Endothelial cell of umbilical vein (primary cell): ENCODE measurements around the gene ZSCAN4. TPM values are rescaled to one million over a fixed set of nuclear protein-coding genes. Genes with fewer than 3 reads are reported as not detected.

Experiments used
- BruUV-seq: library from RNA; stranded (reverse); fragments of 400-500 nt; replicated peaks from 2 replicates; lab custom pipeline; 2021; lab: Mats Ljungman, UMichigan
- CTCF ChIA-PET: fragments of 300-600, 350-600 bp; sonication (Branson Sonifier 250); formaldehyde crosslinking; loops from one replicate; lab custom pipeline; 2021; ENCODE audit warnings: antibody characterized with exemption, inconsistent platforms; lab: Charles Lee
- POLR2A ChIA-PET: fragments of 300-600, 350-600 bp; sonication (Branson Sonifier 250); formaldehyde crosslinking; loops from one replicate; lab custom pipeline; 2021; ENCODE audit warnings: antibody characterized with exemption, inconsistent platforms; lab: Charles Lee
- DNase-seq: peaks from one replicate; pipeline ENCODE4 v3.0.0-alpha.2; 2011; ENCODE audit warnings: low read depth, low spot score
- FAIRE-seq: peaks from 2 replicates; lab custom pipeline; 2011; peaks lifted over from hg19 to GRCh38; lab: Jason Lieb, UNC
- H2AFZ ChIP-seq: 2 replicates; pipeline ENCODE4 v1.6.0; 2012; ENCODE audit warnings: low read depth, low read length, control low read depth, inconsistent platforms
- H3K27ac ChIP-seq: 2 replicates; pipeline ENCODE4 v1.5.1; 2011; ENCODE audit warnings: low read depth, mild to moderate bottlenecking, control low read depth, low read length, moderate library complexity; ENCODE audit not compliant: insufficient read depth
- H3K27me3 ChIP-seq, 2 experiments: 2 replicates each; pipeline versions ENCODE4 v1.6.0 to v1.6.1; 2011; ENCODE audit warnings: low read length in 2 of 2, mixed read lengths in 1 of 2; ENCODE audit not compliant: control insufficient read depth in 2 of 2, insufficient read depth in 2 of 2
- H3K36me3 ChIP-seq, 2 experiments: 2 replicates in 1 of 2; 3 replicates in 1 of 2; pipeline ENCODE4 v1.5.1; 2011; ENCODE audit warnings: low read length in 2 of 2, mild to moderate bottlenecking in 1 of 2, moderate library complexity in 1 of 2; ENCODE audit not compliant: control insufficient read depth in 2 of 2, insufficient read depth in 2 of 2; ENCODE audit errors: extremely low read depth in 1 of 2
- H3K4me1 ChIP-seq: 3 replicates; pipeline ENCODE4 v1.5.1; 2011; ENCODE audit warnings: mild to moderate bottlenecking, low read length; ENCODE audit not compliant: control insufficient read depth, insufficient read depth; ENCODE audit errors: extremely low read depth
- H3K4me2 ChIP-seq: 2 replicates; pipeline ENCODE4 v1.6.1; 2011; ENCODE audit warnings: low read length, control low read depth, mixed read lengths; ENCODE audit not compliant: insufficient read depth
- H3K4me3 ChIP-seq, 3 experiments: fragments of 200-600 bp in 1 of 3; sonication (generic), shearing (Covaris generic) in 1 of 3; replicated peaks in 1 of 3; 2 replicates each; pipeline ENCODE4 v1.5.1; 2011 to 2016; ENCODE audit warnings: control low read depth in 3 of 3, low read length in 3 of 3, mild to moderate bottlenecking in 2 of 3, inconsistent platforms in 1 of 3, low read depth in 1 of 3, moderate library complexity in 1 of 3; ENCODE audit not compliant: insufficient read depth in 1 of 3
- H3K79me2 ChIP-seq: 2 replicates; pipeline ENCODE4 v1.6.0; 2012; ENCODE audit warnings: low read length, inconsistent platforms; ENCODE audit not compliant: control insufficient read depth, insufficient read depth
- H3K9ac ChIP-seq: replicated peaks from 2 replicates; pipeline ENCODE3; 2011; ENCODE audit warnings: low read length, control low read depth; ENCODE audit not compliant: insufficient read depth; ENCODE audit errors: extremely low read depth
- H3K9me1 ChIP-seq: replicated peaks from 3 replicates; pipeline ENCODE4 v1.6.0; 2011; ENCODE audit warnings: mild to moderate bottlenecking, low read length; ENCODE audit not compliant: control insufficient read depth, insufficient read depth; ENCODE audit errors: extremely low read depth
- H3K9me3 ChIP-seq: replicated peaks from 2 replicates; pipeline ENCODE4 v1.5.1; 2012; ENCODE audit warnings: low read length, inconsistent platforms; ENCODE audit not compliant: control insufficient read depth, insufficient read depth
- H4K20me1 ChIP-seq: replicated peaks from 2 replicates; pipeline ENCODE3; 2011; ENCODE audit warnings: mild to moderate bottlenecking, low read length; ENCODE audit not compliant: control insufficient read depth, insufficient read depth; ENCODE audit errors: extremely low read depth
- CTCF ChIP-seq, 2 donors: IDR thresholded peaks; 1 replicate in 1 of 2; 2 replicates in 1 of 2; pipeline ENCODE4 v1.5.1; 2011; ENCODE audit warnings: low read length in 2 of 2, mild to moderate bottlenecking in 2 of 2, moderate library complexity in 2 of 2, control low read depth in 1 of 2, inconsistent platforms in 1 of 2, low read depth in 1 of 2; ENCODE audit not compliant: insufficient read depth in 1 of 2; ENCODE audit errors: extremely low read depth in 1 of 2
- EZH2 ChIP-seq: IDR thresholded peaks from 2 replicates; pipeline ENCODE4 v1.6.1; 2012; ENCODE audit warnings: borderline replicate concordance, low read depth, mild to moderate bottlenecking, moderate library complexity, low read length, inconsistent platforms; ENCODE audit not compliant: severe bottlenecking
- FOS ChIP-seq: IDR thresholded peaks from 2 replicates; pipeline ENCODE4 v1.6.1; 2011; ENCODE audit warnings: mild to moderate bottlenecking, low read length, moderate library complexity, borderline replicate concordance; ENCODE audit not compliant: insufficient read depth
- GATA2 ChIP-seq: IDR thresholded peaks from 2 replicates; pipeline ENCODE4 v1.7.0; 2011; ENCODE audit warnings: low read depth, mild to moderate bottlenecking, moderate library complexity, mixed read lengths, low read length; ENCODE audit not compliant: insufficient read length, insufficient read depth
- JUN ChIP-seq: IDR thresholded peaks from 2 replicates; pipeline ENCODE4 v1.6.1; 2011; ENCODE audit warnings: borderline replicate concordance, low read depth; ENCODE audit not compliant: insufficient read length, insufficient read depth
- MYC ChIP-seq: IDR thresholded peaks from one replicate; pipeline ENCODE4 v1.6.1; 2011; ENCODE audit warnings: mild to moderate bottlenecking, low read depth, low read length
- POLR2A ChIP-seq: IDR thresholded peaks from 2 replicates; pipeline ENCODE4 v1.6.1; 2012; ENCODE audit warnings: low read depth, mild to moderate bottlenecking, control low read depth, low read length
- POLR2AphosphoS5 ChIP-seq: IDR thresholded peaks from 2 replicates; pipeline ENCODE4 v1.6.1; 2012; ENCODE audit warnings: low read depth, mild to moderate bottlenecking, control low read depth, low read length, moderate library complexity; ENCODE audit not compliant: insufficient read depth
- dilution Hi-C: fragments of 300-500 bp; cut with MboI; formaldehyde crosslinking; loops from one replicate; pipeline ENCODE4 v1.15.0; 2019; ENCODE audit warnings: low sequenced_read_pairs; ENCODE audit not compliant: extremely low pct_ligation_motif_present
- intact Hi-C: fragments of 100-400 bp; cut with micrococcal nuclease; formaldehyde crosslinking; loops from one replicate; pipeline ENCODE4 v1.10.0; 2022
- polyA plus RNA-seq, 4 experiments: library from polyadenylated mRNA; depleted of rRNA in 3 of 4; stranded (reverse) in 3 of 4; unstranded in 1 of 4; fragments of >200 nt; gene quantifications; 2 replicates each; pipeline versions ENCODE4 v1.2.1 to v1.2.3, GENCODE V29; 2011 to 2012; ENCODE audit warnings: missing spikeins in 1 of 4
- total RNA-seq: library from RNA; stranded (reverse); gene quantifications from 2 replicates; pipeline ENCODE4 v1.2.3, GENCODE V29; 2021
- TF ChIP-seq, protein P1 (sequence below): IDR thresholded peaks from 2 replicates; pipeline ENCODE4 v1.6.1; 2011; ENCODE audit not compliant: insufficient read depth, insufficient read length

ZSCAN4 gene
- total and polyA plus RNA-seq, 2 donors (not counting 3 experiments of a cell fraction or from before 2014, with no cell fraction given) = not detected

DNA sequence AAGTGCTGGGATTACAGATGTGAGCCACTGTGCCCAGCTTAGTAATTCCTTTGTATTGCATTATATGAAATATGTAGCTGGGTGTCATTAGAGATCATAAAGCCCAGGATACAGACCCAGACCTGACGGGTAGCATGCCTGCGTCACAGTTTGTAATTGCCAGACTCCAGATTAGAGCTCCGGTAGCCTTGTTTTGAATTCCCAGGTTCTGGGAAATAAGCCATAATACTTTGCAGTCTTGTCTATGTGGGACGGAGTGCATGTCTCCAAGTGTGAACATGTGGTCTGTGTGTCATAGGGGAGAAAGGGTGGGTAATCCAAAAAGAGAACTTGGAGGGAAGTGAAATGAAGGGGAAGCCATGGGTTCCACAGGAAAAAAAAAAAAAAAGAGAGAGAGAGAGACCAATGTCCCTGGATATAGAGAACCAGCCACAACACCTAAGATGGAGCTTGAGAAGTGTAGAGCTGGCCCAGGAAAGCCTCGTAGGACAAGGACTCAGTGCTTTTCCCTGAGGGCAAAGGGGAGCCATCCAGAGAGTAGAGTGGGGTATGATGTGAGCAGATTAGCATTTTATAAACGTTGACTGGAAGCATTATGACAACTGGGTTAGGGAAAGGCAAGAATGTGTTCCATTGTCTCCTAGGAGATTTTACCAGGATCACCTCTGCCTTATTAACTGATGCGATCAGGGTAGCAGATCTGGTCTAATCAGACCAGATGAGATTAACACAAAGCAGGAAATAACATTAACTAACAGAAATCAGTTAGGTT lies 2.6 kb downstream of the ZSCAN4 start:
- POLR2A ChIA-PET = no interaction called here
- no TSS peak for BruUV-seq
- no peak overlapping the region for H3K27ac ChIP-seq

More for the DNA sequence above, 2.6 kb downstream of the ZSCAN4 start:
- H3K4me1 ChIP-seq = no peaks in the 10 kb centered on the region
- H4K20me1 ChIP-seq = no peaks in the 10 kb centered on the region
- no peak for DNase-seq
- H3K9me3 ChIP-seq = no peaks in the 10 kb centered on the region
- no peak overlapping the region for H3K4me2 ChIP-seq
- H3K9ac ChIP-seq = no peak overlapping the region
- no peak overlapping the region for H2AFZ ChIP-seq
- no peaks in the 10 kb centered on the region for H3K27me3 ChIP-seq
- no peak overlapping the region for H3K4me3 ChIP-seq
- intact Hi-C loops (no loop called here), dilution Hi-C loops (no loop called here)
- no peaks in the 10 kb centered on the region for H3K36me3 ChIP-seq
- CTCF ChIA-PET = interaction anchor here (1.4 kb wide), 1 partner anchor 15 kb away, joined by 4 read pairs; no protein-coding TSS in a partner anchor
- FAIRE-seq = no peak
- TF ChIP-seq FOS (no peak), MYC (no peak), JUN (no peak), EZH2 (no peak), POLR2A (no peak), GATA2 (no peak), POLR2AphosphoS5 (no peak), CTCF (IDR thresholded peaks at IDR 0.05; ENCODE audit: extremely low read depth in 1 of 2, insufficient read depth in 1 of 2, low read depth in 1 of 2, low read length in 2 of 2) (no peak)
- TF ChIP-seq, protein P1, sequence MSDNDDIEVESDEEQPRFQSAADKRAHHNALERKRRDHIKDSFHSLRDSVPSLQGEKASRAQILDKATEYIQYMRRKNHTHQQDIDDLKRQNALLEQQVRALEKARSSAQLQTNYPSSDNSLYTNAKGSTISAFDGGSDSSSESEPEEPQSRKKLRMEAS = no peak
- H3K9me1 ChIP-seq = no peaks in the 10 kb centered on the region
- H3K79me2 ChIP-seq = no peaks in the 10 kb centered on the region
